PC-3 (cell line): ENCODE data around the gene SGMS1. TPM values are rescaled to one million over a fixed set of nuclear protein-coding genes. Genes with fewer than 3 reads are reported as not detected.
A peak's percentile ranks its signal among the peaks of the same experiment; 100 is the strongest.

Experiments
- ATAC-seq: fragments of 200-7000 bp; cut with Tn5 transposase; 2 replicates; pipeline ENCODE4 v1.9.1; 2020; ENCODE audit warnings: mild to moderate bottlenecking, moderate library complexity
- BruUV-seq: library from RNA; stranded (reverse); fragments of 400-500 nt; replicated peaks from 2 replicates; lab custom pipeline; 2021; lab: Mats Ljungman, UMichigan
- CTCF ChIA-PET: fragments of 300-600 bp; sonication (Branson Sonifier 250); formaldehyde crosslinking; loops from one replicate; lab custom pipeline; 2022; ENCODE audit warnings: antibody characterized with exemption; lab: Charles Lee
- POLR2A ChIA-PET: fragments of 300-600 bp; sonication (Branson Sonifier 250); formaldehyde crosslinking; loops from one replicate; lab custom pipeline; 2022; ENCODE audit warnings: antibody characterized with exemption; ENCODE audit not compliant: unreplicated experiment; lab: Charles Lee
- DNase-seq: peaks from one replicate; pipeline ENCODE4 v3.0.0-alpha.2; 2015
- H2AFZ ChIP-seq: fragments of 300-600 bp; sonication (generic); 2 replicates; pipeline ENCODE4 v1.6.0; 2016; ENCODE audit warnings: antibody characterized with exemption, low read length
- H3F3A ChIP-seq: fragments of 300-600 bp; sonication (generic); one replicate; pipeline ENCODE4 v1.6.0; 2017; ENCODE audit warnings: antibody characterized with exemption, low read length, control low read depth, mild to moderate bottlenecking; ENCODE audit not compliant: unreplicated experiment
- H3K27ac ChIP-seq: fragments of 300-600 bp; sonication (generic); 2 replicates; pipeline ENCODE4 v1.5.1; 2016; ENCODE audit warnings: mild to moderate bottlenecking, low read length
- H3K27me3 ChIP-seq: fragments of 300-600 bp; sonication (generic); 2 replicates; pipeline ENCODE4 v1.6.1; 2016; ENCODE audit warnings: low read length, mixed read lengths
- H3K36me3 ChIP-seq: fragments of 300-600 bp; sonication (generic); 2 replicates; pipeline ENCODE4 v1.6.1; 2016; ENCODE audit warnings: low read depth, mixed run types, low read length, mixed read lengths
- H3K4me1 ChIP-seq: fragments of 300-600 bp; sonication (generic); 2 replicates; pipeline ENCODE4 v1.5.1; 2016; ENCODE audit warnings: low read length; ENCODE audit not compliant: insufficient read depth
- H3K4me2 ChIP-seq: fragments of 300-600 bp; sonication (generic); 2 replicates; pipeline ENCODE4 v1.6.0; 2016; ENCODE audit warnings: low read length
- H3K4me3 ChIP-seq: fragments of 300-600 bp; sonication (generic); 2 replicates; pipeline ENCODE4 v1.5.1; 2016; ENCODE audit warnings: mild to moderate bottlenecking, low read length, mixed read lengths
- H3K79me2 ChIP-seq: fragments of 300-600 bp; sonication (generic); 2 replicates; pipeline ENCODE4 v1.6.1; 2017; ENCODE audit warnings: low read length, mixed read lengths
- H3K9ac ChIP-seq: fragments of 300-600 bp; sonication (generic); 2 replicates; pipeline ENCODE4 v1.6.0; 2016; ENCODE audit warnings: mild to moderate bottlenecking, low read length
- H3K9me2 ChIP-seq: fragments of 300-600 bp; sonication (generic); replicated peaks from 2 replicates; pipeline ENCODE4 v1.6.1; 2016; ENCODE audit warnings: mixed run types, low read length, mixed read lengths
- H3K9me3 ChIP-seq: fragments of 300-600 bp; sonication (generic); 2 replicates; pipeline ENCODE4 v1.6.1; 2016; ENCODE audit warnings: low read length, mixed read lengths
- H4K20me1 ChIP-seq: fragments of 300-600 bp; sonication (generic); 2 replicates; pipeline ENCODE4 v1.6.1; 2016; ENCODE audit warnings: low read length, mixed read lengths
- EZH2 ChIP-seq: fragments of 300-600 bp; sonication (generic); IDR thresholded peaks from one replicate; pipeline ENCODE4 v1.6.1; 2017; ENCODE audit warnings: antibody characterized with exemption, mild to moderate bottlenecking, low read length; ENCODE audit not compliant: unreplicated experiment
- EZH2phosphoT487 ChIP-seq: fragments of 300-600 bp; sonication (generic); IDR thresholded peaks from 2 replicates; pipeline ENCODE4 v1.6.1; 2018; ENCODE audit warnings: mild to moderate bottlenecking, antibody characterized with exemption, low read length, borderline replicate concordance
- intact Hi-C: fragments of 100-400 bp; cut with micrococcal nuclease; formaldehyde crosslinking; loops from 2 replicates; pipeline ENCODE4 v1.9.0; 2023
- total RNA-seq: library from RNA; depleted of rRNA; stranded (reverse); fragments of >200 nt; gene quantifications from 2 replicates; pipeline ENCODE4 v1.2.3, GENCODE V29; 2014
- TF ChIP-seq, protein P1 (sequence below): fragments of 300-600 bp; sonication (generic); conservative IDR thresholded peaks from 2 replicates; pipeline ENCODE4 v1.5.1; 2017; ENCODE audit warnings: antibody characterized with exemption, low read depth, mild to moderate bottlenecking, low read length

Gene SGMS1
- total RNA-seq, 1 experiment from 2014 or later, result 61.4 TPM

DNA sequence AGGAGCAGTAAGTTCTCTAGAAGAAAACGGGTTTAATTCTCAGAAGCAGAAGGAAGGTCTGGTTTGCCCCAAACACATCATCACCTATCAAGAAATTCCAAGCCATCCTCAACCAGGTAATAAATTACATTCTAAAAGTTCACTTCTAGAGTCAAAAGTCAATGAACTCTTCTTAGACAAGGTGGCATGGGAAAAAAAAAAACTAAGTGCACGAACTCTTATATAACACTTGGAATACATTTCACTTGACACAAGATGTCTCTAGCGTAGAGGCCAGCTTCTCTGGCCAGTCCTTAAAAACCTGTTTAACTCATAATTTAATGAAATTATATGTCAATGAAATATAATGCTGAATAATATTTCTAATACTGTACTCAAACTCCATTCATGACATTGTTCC lies 200.3 kb downstream of the SGMS1 start:
- Histone ChIP-seq H2AFZ (no peak overlapping the region), H3K9me3 (no peaks in the 10 kb centered on the region), H3F3A (no peaks in the 10 kb centered on the region), H3K9ac (no peak overlapping the region), H3K9me2 (no peaks in the 10 kb centered on the region), H3K27ac (no peak overlapping the region), H3K4me1 (peaks cover 31% of the 10 kb centered on the region), H4K20me1 (no peaks in the 10 kb centered on the region), H3K4me2 (no peak overlapping the region), H3K4me3 (no peak overlapping the region), H3K36me3 (no peaks in the 10 kb centered on the region), H3K79me2 (no peaks in the 10 kb centered on the region), H3K27me3 (no peaks in the 10 kb centered on the region)
- intact Hi-C loops, result loop anchor here (2.0 to 5.0 kb wide), 3 partner anchors 61 to 199 kb away; partner anchors contain the start of gene SGMS1
- ChIA-PET CTCF (no interaction called here), POLR2A (no interaction called here)
- TF ChIP-seq EZH2phosphoT487 (no peak), EZH2 (no peak)
- TF ChIP-seq, protein P1, sequence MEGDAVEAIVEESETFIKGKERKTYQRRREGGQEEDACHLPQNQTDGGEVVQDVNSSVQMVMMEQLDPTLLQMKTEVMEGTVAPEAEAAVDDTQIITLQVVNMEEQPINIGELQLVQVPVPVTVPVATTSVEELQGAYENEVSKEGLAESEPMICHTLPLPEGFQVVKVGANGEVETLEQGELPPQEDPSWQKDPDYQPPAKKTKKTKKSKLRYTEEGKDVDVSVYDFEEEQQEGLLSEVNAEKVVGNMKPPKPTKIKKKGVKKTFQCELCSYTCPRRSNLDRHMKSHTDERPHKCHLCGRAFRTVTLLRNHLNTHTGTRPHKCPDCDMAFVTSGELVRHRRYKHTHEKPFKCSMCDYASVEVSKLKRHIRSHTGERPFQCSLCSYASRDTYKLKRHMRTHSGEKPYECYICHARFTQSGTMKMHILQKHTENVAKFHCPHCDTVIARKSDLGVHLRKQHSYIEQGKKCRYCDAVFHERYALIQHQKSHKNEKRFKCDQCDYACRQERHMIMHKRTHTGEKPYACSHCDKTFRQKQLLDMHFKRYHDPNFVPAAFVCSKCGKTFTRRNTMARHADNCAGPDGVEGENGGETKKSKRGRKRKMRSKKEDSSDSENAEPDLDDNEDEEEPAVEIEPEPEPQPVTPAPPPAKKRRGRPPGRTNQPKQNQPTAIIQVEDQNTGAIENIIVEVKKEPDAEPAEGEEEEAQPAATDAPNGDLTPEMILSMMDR, result no peak
- no TSS peak for BruUV-seq
- ATAC-seq, result no peak
- DNase-seq, result no peak

DNA sequence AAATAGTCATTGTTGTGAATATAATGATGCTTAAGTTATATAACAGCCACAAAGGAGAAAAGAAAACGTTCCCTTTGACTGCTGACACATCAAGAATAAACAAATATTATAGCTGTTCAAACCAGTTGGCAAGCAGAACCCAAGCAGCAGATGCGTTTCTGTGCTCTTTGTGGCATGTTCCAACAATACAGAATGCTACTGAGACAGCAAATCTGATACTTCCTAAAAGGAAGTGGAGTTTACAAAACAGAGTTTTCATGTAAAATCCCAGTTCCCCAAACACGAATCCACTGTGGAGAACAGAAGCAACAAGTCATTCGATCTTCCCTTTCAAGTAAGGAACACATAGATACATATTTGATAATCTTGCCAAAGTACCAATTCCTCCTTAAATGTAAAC lies 201.5 kb downstream of the SGMS1 start:
- POLR2A ChIA-PET, result no interaction called here
- ATAC-seq (peak; percentile 65), DNase-seq (peak; percentile 45)
- no peaks in the 10 kb centered on the region for H3K27me3 ChIP-seq
- TF ChIP-seq, protein P1, result no peak
- TF ChIP-seq EZH2phosphoT487 (no peak), EZH2 (no peak)
- CTCF ChIA-PET, result interaction anchor here (0.5 to 1.2 kb wide), 3 partner anchors 36 to 199 kb away, joined by 3 to 10 read pairs (median 3); no protein-coding TSS in a partner anchor
- H3K9me2 ChIP-seq, result no peaks in the 10 kb centered on the region
- H3K4me1 ChIP-seq, result peaks cover 34% of the 10 kb centered on the region
- no peak overlapping the region for H3K4me3 ChIP-seq
- H3K9ac ChIP-seq, result no peak overlapping the region
- no peaks in the 10 kb centered on the region for H3K36me3 ChIP-seq
- no peak overlapping the region for H2AFZ ChIP-seq
- H4K20me1 ChIP-seq, result no peaks in the 10 kb centered on the region
- no peaks in the 10 kb centered on the region for H3K79me2 ChIP-seq
- no TSS peak for BruUV-seq
- H3K27ac ChIP-seq, result no peak overlapping the region
- H3K9me3 ChIP-seq, result no peaks in the 10 kb centered on the region
- H3K4me2 ChIP-seq, result no peak overlapping the region; the same call in 1 of the 2 replicates
- H3F3A ChIP-seq, result no peaks in the 10 kb centered on the region
- intact Hi-C loops, result loop anchor here (2.0 to 5.0 kb wide), 3 partner anchors 59 to 200 kb away; partner anchors contain the start of gene SGMS1

DNA sequence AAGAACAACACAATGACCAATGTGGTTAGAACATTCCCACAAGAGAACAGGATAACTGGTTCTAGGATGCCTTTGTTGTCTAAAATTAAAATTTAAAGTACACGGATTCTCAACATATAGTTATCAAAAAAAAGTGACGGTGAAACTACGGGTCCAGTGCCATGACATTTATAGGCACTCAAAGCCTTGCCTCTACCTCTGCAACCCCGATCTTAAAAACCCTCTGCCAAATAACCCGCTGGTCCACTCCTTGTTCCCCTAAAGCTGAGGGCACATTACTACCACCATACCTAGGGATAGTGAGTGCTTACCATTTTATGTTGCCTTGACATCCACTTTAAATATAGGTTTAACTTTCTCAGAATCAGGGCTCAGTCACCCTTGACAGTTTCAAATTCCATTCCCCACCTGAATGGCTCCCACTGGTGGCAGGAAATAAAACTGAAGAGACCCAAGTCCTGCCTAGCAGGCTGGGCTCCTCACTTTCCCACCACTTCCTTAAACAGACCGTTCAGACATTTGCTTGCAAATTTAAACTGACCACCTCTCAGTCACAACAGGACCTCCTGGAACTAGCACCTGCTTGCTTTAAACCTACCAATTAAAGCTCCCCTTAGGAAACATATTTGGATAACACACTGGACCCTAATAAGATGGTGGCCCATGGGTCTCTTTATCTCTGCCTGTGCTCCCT lies 202.6 kb downstream of the SGMS1 start:
- Histone ChIP-seq H4K20me1 (no peaks in the 10 kb centered on the region), H3K4me2 (no peak overlapping the region), H3K4me1 (peaks cover 34% of the 10 kb centered on the region), H2AFZ (no peak overlapping the region), H3K27ac (no peak overlapping the region), H3K4me3 (no peak overlapping the region), H3K79me2 (no peaks in the 10 kb centered on the region), H3F3A (no peaks in the 10 kb centered on the region), H3K9me3 (no peaks in the 10 kb centered on the region), H3K9ac (no peak overlapping the region), H3K9me2 (no peaks in the 10 kb centered on the region), H3K36me3 (no peaks in the 10 kb centered on the region), H3K27me3 (no peaks in the 10 kb centered on the region)
- POLR2A ChIA-PET, result no interaction called here
- intact Hi-C loops, result loop anchor here (1.0 to 5.0 kb wide), 3 partner anchors 54 to 201 kb away; partner anchors contain the start of gene SGMS1
- BruUV-seq, result no TSS peak
- ATAC-seq (peak; percentile 60), DNase-seq (peak; percentile 91)
- TF ChIP-seq EZH2phosphoT487, result no peak
- TF ChIP-seq, protein P1, result peak; percentile 100
- CTCF ChIA-PET, result interaction anchor here (0.5 to 2.0 kb wide), 2 partner anchors 13 to 53 kb away, joined by 6 to 19 read pairs; no protein-coding TSS in a partner anchor
